CD14-positive monocyte (primary cell): ENCODE data around the gene HNRNPM. TPM values are rescaled to one million over a fixed set of nuclear protein-coding genes. Genes with fewer than 3 reads are reported as not detected.

Experiments used
- DNase-seq, 3 donors: peaks; one replicate each; pipeline ENCODE4 v3.0.0-alpha.2; 2011 to 2022
- H2AFZ ChIP-seq: 2 replicates; pipeline ENCODE4 v1.6.0; 2012; ENCODE audit warnings: mild to moderate bottlenecking, low read depth, low read length, inconsistent platforms; ENCODE audit not compliant: insufficient read depth, poor library complexity, severe bottlenecking
- H3K27ac ChIP-seq, 2 donors: 1 replicate in 1 of 2; 2 replicates in 1 of 2; pipeline ENCODE4 v1.5.1; 2012 to 2013; ENCODE audit warnings: low read length in 2 of 2, control low read depth in 1 of 2, inconsistent platforms in 1 of 2, low read depth in 1 of 2, mild to moderate bottlenecking in 1 of 2
- H3K27me3 ChIP-seq, 2 donors: one replicate each; pipeline versions ENCODE4 v1.6.0 to v1.6.1; 2011 to 2013; ENCODE audit warnings: low read length in 2 of 2; ENCODE audit not compliant: control insufficient read depth in 2 of 2, insufficient read depth in 2 of 2
- H3K36me3 ChIP-seq, 2 donors: replicated peaks in 1 of 2; 1 replicate in 1 of 2; 2 replicates in 1 of 2; pipeline versions ENCODE4 v1.5.1 to v1.6.1; 2012 to 2013; ENCODE audit warnings: low read length in 2 of 2, control low read depth in 1 of 2, inconsistent platforms in 1 of 2, mild to moderate bottlenecking in 1 of 2; ENCODE audit not compliant: insufficient read depth in 2 of 2, control insufficient read depth in 1 of 2
- H3K4me1 ChIP-seq, 2 donors: 1 replicate in 1 of 2; 2 replicates in 1 of 2; pipeline versions ENCODE4 v1.5.1 to v1.6.1; 2012 to 2013; ENCODE audit warnings: low read length in 2 of 2, control low read depth in 1 of 2, inconsistent platforms in 1 of 2, mild to moderate bottlenecking in 1 of 2, moderate library complexity in 1 of 2; ENCODE audit not compliant: insufficient read depth in 2 of 2, control insufficient read depth in 1 of 2
- H3K4me2 ChIP-seq: replicated peaks from 2 replicates; pipeline ENCODE3; 2012; ENCODE audit warnings: low read length, moderate library complexity, mild to moderate bottlenecking; ENCODE audit not compliant: poor library complexity, severe bottlenecking; ENCODE audit errors: extremely low read depth
- H3K4me3 ChIP-seq, 3 experiments: fragments of 200-600 bp in 1 of 3; sonication (generic) in 1 of 3; replicated peaks in 1 of 3; 1 replicate in 2 of 3; 2 replicates in 1 of 3; pipeline ENCODE4 v1.5.1; 2011 to 2013; ENCODE audit warnings: low read length in 3 of 3, mild to moderate bottlenecking in 3 of 3, control low read depth in 2 of 3, low read depth in 2 of 3, inconsistent platforms in 1 of 3, moderate library complexity in 1 of 3
- H3K79me2 ChIP-seq: 2 replicates; pipeline ENCODE4 v1.6.0; 2012; ENCODE audit warnings: mild to moderate bottlenecking, control low read depth, inconsistent platforms, low read length, moderate library complexity; ENCODE audit not compliant: insufficient read depth
- H3K9ac ChIP-seq: 2 replicates; pipeline ENCODE4 v1.6.0; 2017; ENCODE audit warnings: low read length, mild to moderate bottlenecking; ENCODE audit not compliant: insufficient read depth, poor library complexity, severe bottlenecking
- H3K9me3 ChIP-seq, 2 donors: replicated peaks in 1 of 2; 1 replicate in 1 of 2; 2 replicates in 1 of 2; pipeline versions ENCODE4 v1.5.1 to v1.6.1; 2012 to 2013; ENCODE audit warnings: low read length in 2 of 2, control low read depth in 1 of 2; ENCODE audit not compliant: control insufficient read depth in 1 of 2, insufficient read depth in 1 of 2
- H4K20me1 ChIP-seq: 2 replicates; pipeline ENCODE4 v1.6.0; 2012; ENCODE audit warnings: mild to moderate bottlenecking, low read length, control low read depth, moderate library complexity; ENCODE audit not compliant: insufficient read depth
- H3K27ac Mint-ChIP-seq, 7 donors: one replicate each; pipeline ENCODE4 v1.8.0; 2020; ENCODE audit warnings: mild to moderate bottlenecking in 7 of 7, mixed read lengths in 7 of 7, moderate library complexity in 6 of 7, inconsistent platforms in 2 of 7
- H3K27me3 Mint-ChIP-seq, 3 donors: one replicate each; pipeline ENCODE4 v1.8.0; 2021 to 2022; ENCODE audit warnings: low read depth in 3 of 3, mild to moderate bottlenecking in 3 of 3, mixed read lengths in 3 of 3, moderate library complexity in 3 of 3, inconsistent platforms in 1 of 3
- H3K36me3 Mint-ChIP-seq, 2 donors: one replicate each; pipeline ENCODE4 v1.8.0; 2020; ENCODE audit warnings: mixed read lengths in 2 of 2, inconsistent platforms in 1 of 2, mild to moderate bottlenecking in 1 of 2
- H3K4me1 Mint-ChIP-seq: one replicate; pipeline ENCODE4 v1.8.0; 2020; ENCODE audit warnings: mild to moderate bottlenecking, mixed read lengths
- H3K4me3 Mint-ChIP-seq, 2 donors: one replicate each; pipeline ENCODE4 v1.8.0; 2020; ENCODE audit warnings: mild to moderate bottlenecking in 2 of 2, mixed read lengths in 2 of 2, moderate library complexity in 1 of 2
- H3K9me3 Mint-ChIP-seq, 7 donors: one replicate each; pipeline ENCODE4 v1.8.0; 2020 to 2022; ENCODE audit warnings: mixed read lengths in 7 of 7, mild to moderate bottlenecking in 6 of 7, moderate library complexity in 6 of 7, inconsistent platforms in 2 of 7
- WGBS: methylation state at CpG from one replicate; pipeline ENCODE4 v1.1.5; 2013; ENCODE audit warnings: missing lambda C conversion rate; ENCODE audit not compliant: insufficient coverage; 5-methylcytosine and 5-hydroxymethylcytosine counted together
- intact Hi-C, 2 donors: fragments of 100-400 bp; cut with micrococcal nuclease; formaldehyde crosslinking; loops; one replicate each; pipeline versions ENCODE4 v1.15.0 to v1.15.1; 2023
- polyA plus RNA-seq, 3 donors: library from polyadenylated mRNA; depleted of rRNA in 1 of 3; unstranded in 2 of 3; stranded (reverse) in 1 of 3; fragments of 300-500 nt in 2 of 3; fragments of >200 nt in 1 of 3; fragmentation: Illumina TruSeq in 2 of 3; gene quantifications; 1 replicate in 2 of 3; 2 replicates in 1 of 3; pipeline ENCODE4 v1.2.3, GENCODE V29; 2012 to 2021
- TF ChIP-seq, protein P1 (sequence below): fragments of 200-600 bp; IDR thresholded peaks from one replicate; pipeline ENCODE4 v1.8.0; 2022; ENCODE audit warnings: antibody characterized with exemption, mild to moderate bottlenecking

HNRNPM gene
- polyA plus RNA-seq, 3 donors, result 77.0 to 121 (median 116) TPM

DNA sequence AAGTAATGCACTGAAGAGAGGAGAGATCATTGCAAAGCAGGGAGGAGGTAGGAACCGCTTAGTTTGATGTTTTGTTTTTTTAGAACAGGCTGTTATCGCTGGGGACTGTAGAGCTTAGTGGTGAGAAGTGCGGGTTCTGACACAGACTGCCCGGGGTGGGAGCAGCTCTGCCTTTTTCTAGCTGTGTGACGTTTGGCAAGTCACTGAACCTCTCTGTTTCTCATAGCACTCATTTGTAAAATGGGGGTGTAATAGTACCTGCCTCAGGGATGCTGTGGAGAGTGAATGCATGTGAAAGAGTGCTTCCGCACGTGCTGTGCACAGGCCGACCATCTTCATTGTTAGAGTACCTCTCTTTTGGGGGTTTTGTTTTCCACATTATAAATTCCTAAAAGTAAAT is 38.4 kb downstream of the HNRNPM start:
- Mint-ChIP-seq H3K27ac (peak overlapping the region in 6 of 7 donors; percentile 38 to 94 (median 76)), H3K9me3 (peaks cover 0 to 8% (median 5%) of the 10 kb centered on the region in 7 donors), H3K36me3 (peaks cover 73 to 89% of the 10 kb centered on the region in 2 donors), H3K4me3 (no peak overlapping the region), H3K27me3 (peaks cover 0 to 4% (median 2%) of the 10 kb centered on the region in 3 donors), H3K4me1 (peaks cover 52% of the 10 kb centered on the region)
- H3K4me1 ChIP-seq, result peaks cover 46% of the 10 kb centered on the region in 2 donors
- no peak overlapping the region for H3K9ac ChIP-seq
- no peaks in the 10 kb centered on the region for H3K27me3 ChIP-seq
- WGBS, result 90% methylated on average over 2 of the region's 8 CpGs
- H3K4me3 ChIP-seq, result no peak overlapping the region
- no peak overlapping the region for H2AFZ ChIP-seq
- peaks cover 78% of the 10 kb centered on the region for H3K79me2 ChIP-seq
- no peak overlapping the region for H3K4me2 ChIP-seq
- H3K36me3 ChIP-seq, result peaks cover 59 to 74% of the 10 kb centered on the region in 2 donors
- peaks cover 71% of the 10 kb centered on the region for H4K20me1 ChIP-seq
- peaks cover 0 to 6% of the 10 kb centered on the region in 2 donors for H3K9me3 ChIP-seq
- H3K27ac ChIP-seq, result peak overlapping the region in 1 of 2 donors; percentile 92
- intact Hi-C loops, result no loop called here
- no peak for DNase-seq
- TF ChIP-seq, protein P1, sequence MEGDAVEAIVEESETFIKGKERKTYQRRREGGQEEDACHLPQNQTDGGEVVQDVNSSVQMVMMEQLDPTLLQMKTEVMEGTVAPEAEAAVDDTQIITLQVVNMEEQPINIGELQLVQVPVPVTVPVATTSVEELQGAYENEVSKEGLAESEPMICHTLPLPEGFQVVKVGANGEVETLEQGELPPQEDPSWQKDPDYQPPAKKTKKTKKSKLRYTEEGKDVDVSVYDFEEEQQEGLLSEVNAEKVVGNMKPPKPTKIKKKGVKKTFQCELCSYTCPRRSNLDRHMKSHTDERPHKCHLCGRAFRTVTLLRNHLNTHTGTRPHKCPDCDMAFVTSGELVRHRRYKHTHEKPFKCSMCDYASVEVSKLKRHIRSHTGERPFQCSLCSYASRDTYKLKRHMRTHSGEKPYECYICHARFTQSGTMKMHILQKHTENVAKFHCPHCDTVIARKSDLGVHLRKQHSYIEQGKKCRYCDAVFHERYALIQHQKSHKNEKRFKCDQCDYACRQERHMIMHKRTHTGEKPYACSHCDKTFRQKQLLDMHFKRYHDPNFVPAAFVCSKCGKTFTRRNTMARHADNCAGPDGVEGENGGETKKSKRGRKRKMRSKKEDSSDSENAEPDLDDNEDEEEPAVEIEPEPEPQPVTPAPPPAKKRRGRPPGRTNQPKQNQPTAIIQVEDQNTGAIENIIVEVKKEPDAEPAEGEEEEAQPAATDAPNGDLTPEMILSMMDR, result no peak

DNA sequence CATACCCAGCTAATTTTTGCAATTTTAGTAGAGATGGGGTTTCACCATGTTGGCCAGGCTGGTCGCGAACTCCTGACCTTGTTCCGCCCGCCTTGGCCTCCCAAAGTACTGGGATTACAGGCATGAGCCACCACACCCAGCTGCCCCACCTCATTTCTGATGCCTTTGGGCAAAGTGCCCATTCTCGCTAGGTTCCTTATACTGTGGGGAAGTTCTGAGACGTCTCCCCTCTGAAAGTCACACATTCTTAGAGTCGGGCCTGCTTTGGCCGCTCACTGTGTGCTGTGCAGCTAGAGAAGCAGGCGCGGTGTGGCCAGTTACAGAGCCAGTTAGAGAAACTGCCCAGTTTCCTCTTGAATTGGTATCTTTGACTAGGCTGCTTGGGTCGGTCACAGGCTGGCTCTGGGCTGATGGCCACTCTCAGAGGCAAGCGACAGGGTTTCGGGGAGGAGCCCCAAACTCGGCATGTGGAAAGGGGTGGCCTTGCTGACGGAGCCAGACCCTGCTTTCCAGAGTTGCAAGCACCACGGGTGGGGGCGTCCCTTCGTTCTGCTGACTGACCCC is 39.6 kb downstream of the HNRNPM start:
- Histone ChIP-seq H4K20me1 (peaks cover 66% of the 10 kb centered on the region), H3K27ac (peak overlapping the region; percentile 83 to 92), H3K4me2 (peak overlapping the region; percentile 29), H3K4me3 (peak overlapping the region in 1 of 3 experiments; percentile 35), H2AFZ (no peak overlapping the region), H3K79me2 (peaks cover 66% of the 10 kb centered on the region), H3K4me1 (peaks cover 58 to 59% of the 10 kb centered on the region in 2 donors), H3K27me3 (no peaks in the 10 kb centered on the region), H3K9ac (peak overlapping the region; percentile 45), H3K36me3 (peaks cover 55 to 72% of the 10 kb centered on the region in 2 donors), H3K9me3 (peaks cover 0 to 6% of the 10 kb centered on the region in 2 donors)
- Mint-ChIP-seq H3K9me3 (peaks cover 0 to 8% (median 7%) of the 10 kb centered on the region in 7 donors), H3K27ac (peak overlapping the region; percentile 87 to 95 (median 93)), H3K4me1 (peaks cover 64% of the 10 kb centered on the region), H3K27me3 (peaks cover 0 to 4% (median 2%) of the 10 kb centered on the region in 3 donors), H3K4me3 (no peak overlapping the region), H3K36me3 (peaks cover 72 to 89% of the 10 kb centered on the region in 2 donors)
- 44% methylated on average over 15 of the region's 18 CpGs for WGBS
- peak; percentile 90 to 94 (median 91) for DNase-seq
- intact Hi-C loops, result no loop called here
- TF ChIP-seq, protein P1, result no peak
